Adipocyte (in vitro differentiated cells): ENCODE results near the gene TEF.
"Not testable (repeated sequence)": the region's sequence is repeated elsewhere in the genome, so short reads cannot be mapped to it uniquely, and the experiment has no call there.

Source experiments
- DNase-seq: peaks from one replicate; pipeline ENCODE4 v3.0.0-alpha.2; 2015; ENCODE audit warnings: low read depth
- H3K27me3 ChIP-seq: replicated peaks from 2 replicates; pipeline ENCODE4 v1.7.0; 2013; ENCODE audit warnings: mild to moderate bottlenecking, low read length, moderate library complexity; ENCODE audit not compliant: control insufficient read depth, insufficient read depth
- H3K36me3 ChIP-seq: 2 replicates; pipeline ENCODE4 v1.7.0; 2013; ENCODE audit warnings: low read length, mild to moderate bottlenecking, moderate library complexity; ENCODE audit not compliant: control insufficient read depth, insufficient read depth, severe bottlenecking
- H3K4me1 ChIP-seq: 2 replicates; pipeline ENCODE4 v1.7.0; 2013; ENCODE audit warnings: mild to moderate bottlenecking, low read length, moderate library complexity; ENCODE audit not compliant: control insufficient read depth, insufficient read depth
- H3K4me3 ChIP-seq: 2 replicates; pipeline ENCODE4 v1.7.0; 2013; ENCODE audit warnings: mild to moderate bottlenecking, low read length, moderate library complexity
- H3K9ac ChIP-seq: 2 replicates; pipeline ENCODE4 v1.7.0; 2013; ENCODE audit warnings: mild to moderate bottlenecking, low read length, moderate library complexity
- H3K9me3 ChIP-seq: 2 replicates; pipeline ENCODE4 v1.7.0; 2013; ENCODE audit warnings: mild to moderate bottlenecking, low read length, moderate library complexity; ENCODE audit not compliant: control insufficient read depth

Gene TEF

DNA sequence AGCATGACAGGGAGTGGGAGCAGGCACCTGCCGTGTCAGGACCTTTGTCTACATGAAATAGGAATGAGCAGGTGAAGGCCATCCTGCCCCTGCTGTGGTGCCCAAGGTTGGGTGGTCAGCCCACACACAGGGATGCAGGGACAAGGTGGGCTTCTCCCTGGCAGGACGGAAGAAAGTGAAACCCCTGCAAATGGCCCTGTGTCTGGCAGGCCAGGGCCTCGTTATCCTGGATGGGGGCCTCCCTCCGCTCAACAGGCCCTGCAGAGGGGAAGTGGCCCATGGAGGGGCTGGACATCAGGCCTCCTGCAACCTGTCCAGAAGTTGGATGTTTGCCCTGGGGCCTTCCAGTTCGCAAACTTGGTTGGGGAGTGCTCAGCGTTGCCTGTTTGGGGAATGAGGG is 49.9 kb downstream of the TEF start:
- H3K4me1 ChIP-seq, result peaks cover 32% of the 10 kb centered on the region
- DNase-seq, result no peak
- no peaks in the 10 kb centered on the region for H3K27me3 ChIP-seq
- H3K4me3 ChIP-seq, result no peak overlapping the region
- H3K9me3 ChIP-seq, result no peaks in the 10 kb centered on the region
- H3K36me3 ChIP-seq, result peaks cover 50% of the 10 kb centered on the region
- H3K9ac ChIP-seq, result no peak overlapping the region

DNA sequence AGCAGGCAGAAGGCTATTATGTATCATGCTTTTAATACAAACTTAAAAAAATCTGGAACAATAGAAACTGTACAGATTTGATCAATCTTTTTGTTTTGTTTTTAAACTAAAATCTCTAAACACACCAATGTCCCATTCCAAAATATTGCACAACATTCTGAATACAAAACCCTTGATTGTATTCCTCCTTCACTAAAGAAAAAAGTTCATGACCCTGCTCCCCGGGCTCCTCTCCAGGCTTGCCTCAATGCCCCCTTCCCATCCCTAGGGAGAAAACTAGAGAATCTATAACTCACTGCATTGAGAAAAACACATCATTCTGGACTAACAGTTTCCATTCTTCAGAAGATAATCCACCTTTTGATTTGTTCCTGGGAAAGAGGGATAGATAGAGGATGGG is 51.7 kb downstream of the TEF start:
- not testable (repeated sequence) for DNase-seq, H3K9me3 ChIP-seq, H3K4me3 ChIP-seq, H3K27me3 ChIP-seq, H3K9ac ChIP-seq
- peaks cover 59% of the 10 kb centered on the region for H3K36me3 ChIP-seq
- peaks cover 32% of the 10 kb centered on the region for H3K4me1 ChIP-seq

DNA sequence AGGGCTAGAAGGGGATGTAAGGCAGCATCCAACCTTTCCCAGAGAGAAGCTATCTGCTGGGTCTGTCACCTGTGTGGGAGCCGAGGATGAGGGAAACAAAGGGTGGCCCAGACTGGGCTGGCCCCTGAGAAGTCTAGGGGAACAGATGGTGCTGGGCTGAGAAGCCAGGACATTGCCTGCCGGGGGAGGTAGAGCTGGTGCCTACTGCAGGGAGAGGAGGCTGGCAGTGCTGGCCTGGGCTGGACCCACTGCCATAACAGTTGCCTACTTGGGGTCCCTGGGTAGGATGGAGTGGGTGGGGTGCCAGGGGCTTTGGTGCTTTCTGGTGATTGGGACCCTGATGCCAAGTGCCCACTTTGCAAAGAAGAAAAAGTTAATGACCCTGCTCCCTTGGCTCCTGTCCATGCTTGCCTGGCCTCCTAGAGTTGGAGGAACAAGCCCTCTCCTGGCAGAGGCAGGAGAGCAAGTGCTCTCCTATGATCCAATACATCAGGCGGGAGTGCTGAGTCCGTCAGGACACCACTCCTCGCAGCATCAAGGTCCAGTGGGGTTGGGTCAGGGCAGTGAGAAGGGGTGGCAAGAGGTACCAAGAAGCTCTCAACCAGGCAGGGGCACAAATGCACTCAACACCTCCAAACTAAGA is 52.7 kb downstream of the TEF start:
- H3K4me3 ChIP-seq, DNase-seq, H3K9me3 ChIP-seq, H3K27me3 ChIP-seq: not testable (repeated sequence)
- peaks cover 39% of the 10 kb centered on the region for H3K4me1 ChIP-seq
- peaks cover 69% of the 10 kb centered on the region for H3K36me3 ChIP-seq
- peak overlapping the region; percentile 41 for H3K9ac ChIP-seq

- Histone ChIP-seq H3K9ac (peak overlapping the region; percentile 41), H3K9me3 (no peaks in the 10 kb centered on the region), H3K36me3 (peaks cover 72% of the 10 kb centered on the region), H3K4me3 (no peak overlapping the region), H3K4me1 (peaks cover 42% of the 10 kb centered on the region), H3K27me3 (no peaks in the 10 kb centered on the region)
- no peak for DNase-seq
These were observed 53.8 kb downstream of the TEF start for GRCh38 chr22:41435560-41435959.

GRCh38 chr22:41436322-41437113 is 54.8 kb downstream of the TEF start:
- Histone ChIP-seq H3K4me1 (peaks cover 44% of the 10 kb centered on the region), H3K27me3 (no peaks in the 10 kb centered on the region), H3K4me3 (no peak overlapping the region), H3K36me3 (peaks cover 73% of the 10 kb centered on the region), H3K9me3 (no peaks in the 10 kb centered on the region), H3K9ac (no peak overlapping the region)
- DNase-seq, result no peak

DNA sequence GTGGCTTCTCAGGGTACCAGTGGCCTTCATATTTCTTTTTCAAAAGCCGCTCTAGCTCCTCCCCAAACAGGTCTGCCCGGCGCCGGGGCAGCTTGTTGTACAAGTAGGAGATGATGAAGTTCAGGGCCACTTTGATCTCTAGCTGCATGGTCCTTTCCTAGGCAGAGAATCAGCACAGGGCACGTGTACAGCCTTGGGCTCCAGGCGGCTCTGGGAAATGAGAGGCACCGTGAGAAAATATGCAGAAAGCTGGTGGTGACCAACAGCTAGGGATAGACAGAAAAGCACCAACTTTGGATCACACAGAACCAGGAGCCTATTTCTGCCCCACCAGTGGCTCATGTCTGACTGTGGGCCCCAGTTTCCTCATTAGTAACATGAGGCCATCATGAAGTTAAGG is 55.5 kb downstream of the TEF start:
- no peak for DNase-seq
- H3K4me3 ChIP-seq, result no peak overlapping the region
- peaks cover 49% of the 10 kb centered on the region for H3K4me1 ChIP-seq
- H3K27me3 ChIP-seq, result no peaks in the 10 kb centered on the region
- H3K9ac ChIP-seq, result no peak overlapping the region
- H3K9me3 ChIP-seq, result no peaks in the 10 kb centered on the region
- peaks cover 73% of the 10 kb centered on the region for H3K36me3 ChIP-seq

DNA sequence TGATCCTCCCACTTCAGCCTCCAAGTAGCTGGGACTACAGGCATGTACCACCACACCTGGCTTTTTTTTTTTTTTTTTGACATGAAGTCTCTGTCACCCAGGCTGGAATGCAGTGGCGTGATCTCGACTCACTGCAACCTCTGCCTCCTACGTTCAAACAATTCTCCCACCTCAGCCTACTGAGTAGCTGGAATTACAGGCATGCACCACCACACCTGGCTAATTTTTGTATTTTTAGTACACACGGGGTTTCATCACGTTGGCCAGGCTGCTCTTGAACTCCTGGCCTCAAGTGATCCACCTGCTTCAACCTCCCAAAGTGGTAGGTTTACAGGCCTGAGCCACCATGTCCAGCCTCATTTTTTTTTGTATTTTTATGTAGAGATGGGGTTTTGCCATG is 58.8 kb downstream of the TEF start:
- H3K9ac ChIP-seq, H3K9me3 ChIP-seq, DNase-seq, H3K27me3 ChIP-seq, H3K4me3 ChIP-seq: not testable (repeated sequence)
- Histone ChIP-seq H3K36me3 (peaks cover 61% of the 10 kb centered on the region), H3K4me1 (peaks cover 35% of the 10 kb centered on the region)

DNA sequence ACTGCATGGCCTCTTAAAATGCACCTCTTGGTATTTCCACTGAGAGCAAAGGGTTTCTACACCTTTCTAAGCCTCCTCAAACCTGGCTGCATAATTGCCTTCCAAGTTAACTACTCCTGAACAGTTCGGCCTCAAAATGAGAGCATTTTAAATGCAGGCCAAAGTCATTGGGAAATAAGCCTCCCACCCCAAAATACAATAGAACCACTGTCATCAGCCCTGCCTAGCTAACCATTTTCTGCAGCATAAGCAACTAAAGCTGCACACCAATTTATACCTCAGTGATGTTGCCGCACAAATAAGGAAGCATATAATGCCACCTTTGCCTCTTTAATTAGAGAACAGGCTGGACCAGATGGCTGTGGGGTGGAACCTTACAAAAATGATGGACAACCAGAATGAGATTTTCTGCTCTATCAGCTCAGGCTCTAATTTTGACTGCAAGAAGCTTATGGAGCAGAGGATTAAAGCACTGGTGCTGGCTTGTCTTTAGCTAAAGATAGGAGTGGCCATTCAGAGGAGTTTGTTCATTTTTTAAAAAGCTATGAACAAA is 60.6 kb downstream of the TEF start:
- H3K36me3 ChIP-seq, result peaks cover 43% of the 10 kb centered on the region
- no peaks in the 10 kb centered on the region for H3K9me3 ChIP-seq
- peak overlapping the region; percentile 30 for H3K9ac ChIP-seq
- peak overlapping the region; percentile 99 for H3K4me3 ChIP-seq
- DNase-seq, result no peak
- H3K27me3 ChIP-seq, result no peaks in the 10 kb centered on the region
- peaks cover 31% of the 10 kb centered on the region for H3K4me1 ChIP-seq

GRCh38 chr22:41444360-41445128 is 62.8 kb downstream of the TEF start:
- Histone ChIP-seq H3K4me1 (peaks cover 33% of the 10 kb centered on the region), H3K9me3 (no peaks in the 10 kb centered on the region), H3K36me3 (peaks cover 27% of the 10 kb centered on the region), H3K27me3 (no peaks in the 10 kb centered on the region), H3K9ac (peak overlapping the region; percentile 100), H3K4me3 (peak overlapping the region; percentile 99)
- peak; percentile 98 for DNase-seq

DNA sequence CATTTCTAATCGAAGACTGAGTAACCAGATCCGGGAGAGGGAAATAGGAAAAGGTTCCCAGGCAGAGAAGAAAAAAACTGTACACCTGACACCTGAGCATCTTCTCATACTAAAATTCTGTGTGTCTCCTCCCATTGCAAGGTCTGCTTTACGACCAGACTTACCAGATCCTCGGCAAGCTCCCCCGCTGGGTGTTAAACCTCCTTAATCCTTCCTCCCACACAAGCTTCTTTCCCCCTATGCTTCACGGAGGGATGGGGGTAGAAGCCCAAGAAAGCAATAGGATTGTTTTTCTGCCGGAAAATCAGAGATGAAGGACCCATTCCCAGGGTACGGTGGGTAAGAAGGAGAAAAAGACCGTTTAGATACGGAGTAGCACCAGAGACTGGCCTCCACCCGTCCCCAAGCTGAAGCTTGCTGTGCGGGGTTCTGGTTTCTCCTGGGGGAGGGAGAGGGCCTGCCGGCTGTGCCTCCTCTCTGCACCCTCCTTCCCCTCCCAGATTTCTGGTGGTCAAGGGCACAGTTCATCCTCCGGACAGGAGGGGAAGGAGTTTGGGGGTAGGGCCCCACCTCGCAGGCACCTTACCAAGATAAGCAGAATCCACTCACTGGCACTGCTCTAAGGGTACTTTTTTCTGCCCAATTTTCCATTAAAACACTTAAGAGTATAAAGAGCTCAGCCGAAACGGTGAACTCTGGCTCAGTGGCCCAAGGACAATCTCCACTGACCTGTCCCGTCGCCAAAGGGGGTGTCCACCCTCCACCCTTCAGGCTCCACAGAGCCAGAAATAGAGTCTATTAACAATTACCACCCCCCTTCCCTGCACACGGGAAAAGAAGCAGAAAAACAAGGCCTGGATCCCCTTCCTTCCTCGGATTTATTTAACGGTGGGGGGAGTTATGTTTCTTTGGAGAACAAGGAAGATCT is 63.7 kb downstream of the TEF start:
- H3K4me1 ChIP-seq, result peaks cover 31% of the 10 kb centered on the region
- H3K27me3 ChIP-seq, result no peaks in the 10 kb centered on the region
- peak; percentile 49 for DNase-seq
- H3K9me3 ChIP-seq, result no peaks in the 10 kb centered on the region
- H3K36me3 ChIP-seq, result peaks cover 25% of the 10 kb centered on the region
- peak overlapping the region; percentile 100 for H3K9ac ChIP-seq
- H3K4me3 ChIP-seq, result peak overlapping the region; percentile 99
